Ovary (tissue), 3 donors: Measurements from ENCODE around the gene ARRDC3.

Experiments used
- EP300 ChIP-seq: sonication (generic); formaldehyde crosslinking; IDR thresholded peaks from one replicate; pipeline ENCODE4 v1.6.1; 2017; ENCODE audit warnings: antibody characterized with exemption
- POLR2A ChIP-seq: fragments of 450-650 bp; IDR thresholded peaks from one replicate; pipeline ENCODE4 v1.6.1; 2017; ENCODE audit warnings: antibody characterized with exemption, mild to moderate bottlenecking, moderate library complexity
- TF ChIP-seq, protein P1 (sequence below), 3 donors: fragments of 450-650 bp in 2 of 3; fragments of 200-600 bp in 1 of 3; IDR thresholded peaks; one replicate each; pipeline versions ENCODE4 v1.5.1 to v1.8.0; 2016 to 2022; ENCODE audit warnings: antibody characterized with exemption in 3 of 3, mild to moderate bottlenecking in 1 of 3
- donor health status: DM: no; HTN: no; CAD: no.

DNA sequence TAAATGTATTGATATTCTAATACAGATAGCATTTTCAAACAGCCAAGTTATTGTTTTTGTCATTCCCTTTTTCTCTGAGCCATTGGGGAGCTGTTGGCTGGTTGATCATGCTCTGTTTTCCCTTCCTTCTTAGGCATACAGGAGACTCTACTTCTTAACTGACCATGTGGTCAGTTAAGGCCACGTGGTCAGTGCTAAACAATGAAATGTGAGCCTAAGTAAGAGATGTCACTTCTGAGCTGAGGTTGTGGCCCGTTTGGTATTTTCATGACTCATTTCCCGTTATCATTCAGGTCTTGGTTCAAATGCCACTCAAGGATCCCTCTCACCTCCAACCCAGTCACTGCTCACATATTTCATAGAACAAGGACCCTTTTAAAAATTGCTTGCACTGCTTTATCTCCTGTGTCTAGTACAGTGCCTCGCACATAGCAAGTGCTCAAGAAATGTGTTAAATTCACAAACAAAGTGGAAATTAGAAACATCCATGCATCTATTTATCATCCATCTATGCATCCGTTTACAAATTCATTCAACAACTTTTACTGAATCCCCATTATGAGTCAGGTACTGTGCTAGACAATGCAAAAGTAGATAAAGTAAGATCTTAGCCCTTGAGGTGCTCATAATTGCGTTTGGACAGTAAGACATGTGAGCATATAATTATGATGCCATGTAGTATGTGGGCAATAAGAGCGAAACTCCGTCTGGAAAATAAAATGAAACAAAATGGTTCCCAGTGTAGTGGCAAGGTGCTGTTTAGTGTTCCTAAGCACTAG is 50.7 kb downstream of the ARRDC3 start:
- TF ChIP-seq, protein P1, sequence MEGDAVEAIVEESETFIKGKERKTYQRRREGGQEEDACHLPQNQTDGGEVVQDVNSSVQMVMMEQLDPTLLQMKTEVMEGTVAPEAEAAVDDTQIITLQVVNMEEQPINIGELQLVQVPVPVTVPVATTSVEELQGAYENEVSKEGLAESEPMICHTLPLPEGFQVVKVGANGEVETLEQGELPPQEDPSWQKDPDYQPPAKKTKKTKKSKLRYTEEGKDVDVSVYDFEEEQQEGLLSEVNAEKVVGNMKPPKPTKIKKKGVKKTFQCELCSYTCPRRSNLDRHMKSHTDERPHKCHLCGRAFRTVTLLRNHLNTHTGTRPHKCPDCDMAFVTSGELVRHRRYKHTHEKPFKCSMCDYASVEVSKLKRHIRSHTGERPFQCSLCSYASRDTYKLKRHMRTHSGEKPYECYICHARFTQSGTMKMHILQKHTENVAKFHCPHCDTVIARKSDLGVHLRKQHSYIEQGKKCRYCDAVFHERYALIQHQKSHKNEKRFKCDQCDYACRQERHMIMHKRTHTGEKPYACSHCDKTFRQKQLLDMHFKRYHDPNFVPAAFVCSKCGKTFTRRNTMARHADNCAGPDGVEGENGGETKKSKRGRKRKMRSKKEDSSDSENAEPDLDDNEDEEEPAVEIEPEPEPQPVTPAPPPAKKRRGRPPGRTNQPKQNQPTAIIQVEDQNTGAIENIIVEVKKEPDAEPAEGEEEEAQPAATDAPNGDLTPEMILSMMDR (IDR thresholded peaks at IDR 0.05) = no peak
- TF ChIP-seq POLR2A (no peak), EP300 (no peak)
